Activated T-cell treated with anti-CD3 and anti-CD28 coated beads, Interleukin-2, amount 50 U/mL, for 1 hour (primary cell): ENCODE results near the gene NAA50.

Experiments
- DNase-seq: peaks from one replicate; pipeline ENCODE4 v3.0.0-alpha.2; 2020

NAA50 gene

GRCh38 chr3:113741086-113741485 is 5.0 kb downstream of the NAA50 start:
- no peak for DNase-seq

GRCh38 chr3:113736548-113737089 is 9.4 kb downstream of the NAA50 start:
- DNase-seq = peak; percentile 36

GRCh38 chr3:113731694-113732093 is 14.4 kb downstream of the NAA50 start:
- no peak for DNase-seq

GRCh38 chr3:113730550-113730949 is 15.5 kb downstream of the NAA50 start:
- no peak for DNase-seq

- no peak for DNase-seq
Observed at GRCh38 chr3:113728661-113729060, 17.4 kb downstream of the NAA50 start.

GRCh38 chr3:113721636-113722035 is 24.4 kb downstream of the NAA50 start:
- DNase-seq = no peak

- no peak for DNase-seq
Observed at GRCh38 chr3:113719758-113720157, 26.3 kb downstream of the NAA50 start.

- DNase-seq = no peak
Observed at GRCh38 chr3:113719294-113719693, 26.8 kb downstream of the NAA50 start.

GRCh38 chr3:113717818-113718217 is 28.2 kb downstream of the NAA50 start:
- no peak for DNase-seq

GRCh38 chr3:113717308-113717707 is 28.7 kb downstream of the NAA50 start:
- DNase-seq = no peak

- DNase-seq = no peak
Observed at GRCh38 chr3:113714702-113715101, 31.3 kb downstream of the NAA50 start.

GRCh38 chr3:113712129-113712528 is 33.9 kb downstream of the NAA50 start:
- DNase-seq = no peak

GRCh38 chr3:113707835-113708234 is 38.2 kb downstream of the NAA50 start:
- DNase-seq = no peak

- peak; percentile 29 for DNase-seq
Observed at GRCh38 chr3:113698956-113699355, 47.1 kb downstream of the NAA50 start.

- DNase-seq = no peak
Observed at GRCh38 chr3:113698213-113698742, 47.8 kb downstream of the NAA50 start.

- DNase-seq = no peak
Observed at GRCh38 chr3:113697500-113698090, 48.5 kb downstream of the NAA50 start.

- DNase-seq = peak; percentile 97
Observed at GRCh38 chr3:113696658-113697499, 49.2 kb downstream of the NAA50 start.

- peak; percentile 89 for DNase-seq
Observed at GRCh38 chr3:113695786-113696645, 50.0 kb downstream of the NAA50 start, which contains the start of gene USF3. USF3 (minus strand) TSS chr3:113696642; CDS start chr3:113674878, 21,764 bp downstream.

GRCh38 chr3:113695431-113695785 is 50.6 kb downstream of the NAA50 start:
- no peak for DNase-seq

GRCh38 chr3:113690482-113690881 is 55.6 kb downstream of the NAA50 start:
- no peak for DNase-seq

- no peak for DNase-seq
Observed at GRCh38 chr3:113685956-113686721, 59.9 kb downstream of the NAA50 start.

- DNase-seq = no peak
Observed at GRCh38 chr3:113685124-113685523, 60.9 kb downstream of the NAA50 start.
